ENCODE measurements around the gene C1orf232. TPM values are rescaled to one million over a fixed set of nuclear protein-coding genes. Genes with fewer than 3 reads are reported as not detected.

Gene C1orf232
- total and polyA plus RNA-seq, 2 of the 8 experiments (the other 6 are each of a cell fraction or from before 2014, with no cell fraction given): not detected

GRCh38 chr1:26122988-26123973 lies 45.5 kb downstream of the C1orf232 start:
- no peaks in the 10 kb centered on the region for H3K79me2 ChIP-seq (ENCODE audit: control insufficient read depth in 1 of 2, insufficient read depth in 2 of 2, low read length in 2 of 2)
- no peak overlapping the region for H3K4me2 ChIP-seq (ENCODE audit: insufficient read depth in 1 of 2, low read depth in 2 of 2, low read length in 2 of 2)
- no peaks in the 10 kb centered on the region for H3K4me1 ChIP-seq (replicated peaks in 1 of 4; ENCODE audit: control insufficient read depth in 3 of 4, insufficient read depth in 4 of 4, low read length in 3 of 4)
- CTCF ChIA-PET (ENCODE audit: partially characterized antibody): interaction anchor here (0.7 to 1.9 kb wide), 6 partner anchors 10 to 142 kb away, joined by 3 to 7 read pairs (median 4); partner anchors contain the start of gene CATSPER4
- no peaks in the 10 kb centered on the region for H3K9me3 ChIP-seq (ENCODE audit: insufficient read depth in 2 of 2, low read depth in 1 of 2, low read length in 1 of 2)
- H3K4me3 ChIP-seq (ENCODE audit: extremely low read depth in 1 of 4, insufficient read depth in 2 of 4, low read depth in 3 of 4, low read length in 4 of 4): no peak overlapping the region
- H2AK5ac ChIP-seq (ENCODE audit: low read depth, low read length): no peak overlapping the region
- FAIRE-seq (no peak), DNase-seq (ENCODE audit: low read depth in 1 of 2, low spot score in 2 of 2) (no peak)
- H2BK5ac ChIP-seq (ENCODE audit: low read depth, low read length): no peak overlapping the region
- peaks cover 0 to 2% of the 10 kb centered on the region in 2 experiments for H4K20me1 ChIP-seq (replicated peaks in 1 of 2; ENCODE audit: control insufficient read depth in 1 of 2, insufficient read depth in 2 of 2, low read length in 2 of 2)
- POLR2A ChIA-PET (ENCODE audit: partially characterized antibody): interaction anchor here (0.6 to 1.9 kb wide), 4 partner anchors 9 to 745 kb away, joined by 3 to 4 read pairs (median 4); partner anchors contain the start of gene PDIK1L
- no peak overlapping the region for H2BK20ac ChIP-seq (ENCODE audit: low read length)
- H2AFZ ChIP-seq (ENCODE audit: low read length): no peak overlapping the region
- WGBS, 2 experiments (ENCODE audit: extremely low coverage in 1 of 2, insufficient coverage in 1 of 2, insufficient read length in 1 of 2, insufficient replicate concordance in 2 of 2, low coverage in 1 of 2, low lambda C conversion rate in 2 of 2, missing lambda C conversion rate in 1 of 2): 87% methylated on average over 7 of the region's 7 CpGs; no CpG with 5 or more reads in 1 of the 2 experiments
- H3K36me3 ChIP-seq (ENCODE audit: control insufficient read depth in 2 of 4, insufficient read depth in 4 of 4, low read length in 3 of 4): peaks cover 0 to 18% (median 0%) of the 10 kb centered on the region in 4 experiments; a peak in 2 of 8 replicates
- no peak overlapping the region for H3K27ac ChIP-seq (ENCODE audit: low read depth, low read length)
- no peak overlapping the region for H3K23ac ChIP-seq (ENCODE audit: insufficient read length)
- H4K5ac ChIP-seq (ENCODE audit: insufficient read length, low read depth, low read length): no peak overlapping the region
- H4K8ac ChIP-seq (ENCODE audit: extremely low read depth, insufficient read depth, low read length): no peak overlapping the region
- no peak overlapping the region for H3K18ac ChIP-seq (ENCODE audit: extremely low read depth, low read length)
- no peaks in the 10 kb centered on the region for H3K79me1 ChIP-seq (ENCODE audit: low read depth, low read length)
- no peak overlapping the region for H3K9ac ChIP-seq (replicated peaks in 1 of 4; ENCODE audit: extremely low read depth in 1 of 4, low read depth in 3 of 4, low read length in 3 of 4)
- no peak overlapping the region for H2BK120ac ChIP-seq (replicated peaks; ENCODE audit: low read depth, low read length)
- no peak overlapping the region for H3K14ac ChIP-seq (ENCODE audit: insufficient read length)
- H3K23me2 ChIP-seq (ENCODE audit: low read depth, low read length): no peaks in the 10 kb centered on the region
- no peak overlapping the region for H2BK15ac ChIP-seq (ENCODE audit: low read length)
- H2BK12ac ChIP-seq (ENCODE audit: low read depth, low read length): no peak overlapping the region
- no peak overlapping the region for H3K4ac ChIP-seq (replicated peaks; ENCODE audit: insufficient read length, low read depth, low read length)
- no peak overlapping the region for H3K56ac ChIP-seq (replicated peaks; ENCODE audit: insufficient read length, low read depth, low read length)
- H3K27me3 ChIP-seq (replicated peaks in 1 of 4; ENCODE audit: control insufficient read depth in 3 of 4, extremely low read depth in 1 of 4, insufficient read depth in 3 of 4, low read length in 3 of 4): no peaks in the 10 kb centered on the region
- H4K91ac ChIP-seq (replicated peaks; ENCODE audit: insufficient read length, low read length): no peak overlapping the region
- TF ChIP-seq YY1 (IDR thresholded peaks at IDR 0.05; ENCODE audit: low read depth, low read length): no peak
- TF ChIP-seq TEAD4 (IDR thresholded peaks at IDR 0.05; ENCODE audit: low read depth, low read length): no peak
- no peak for TF ChIP-seq CBX5 (IDR thresholded peaks at IDR 0.05; ENCODE audit: low read depth, low read length)
- no peak for TF ChIP-seq EGR1 (IDR thresholded peaks at IDR 0.05; ENCODE audit: borderline replicate concordance, low read depth, low read length)
- no peak for TF ChIP-seq HDAC2 (IDR thresholded peaks at IDR 0.05; ENCODE audit: borderline replicate concordance in 1 of 2, low read depth in 2 of 2, low read length in 2 of 2)
- no peak for TF ChIP-seq TAF7 (optimal IDR thresholded peaks at IDR 0.05; ENCODE audit: borderline replicate concordance, low read depth, low read length)
- no peak for TF ChIP-seq JUND (IDR thresholded peaks at IDR 0.05; ENCODE audit: low read length)
- TF ChIP-seq EZH2 (IDR thresholded peaks at IDR 0.05; ENCODE audit: low read depth, low read length, severe bottlenecking): no peak
- no peak for TF ChIP-seq E2F6 (IDR thresholded peaks at IDR 0.05)
- no peak for TF ChIP-seq SRF (IDR thresholded peaks at IDR 0.05; ENCODE audit: low read depth, low read length)

Data from H1 (cell line).